Measurements from ENCODE around the gene CADPS. TPM values are rescaled to one million over a fixed set of nuclear protein-coding genes. Genes with fewer than 3 reads are reported as not detected.

The CADPS gene
- total and polyA plus RNA-seq, 9 of the 15 experiments (the other 6 are each of a cell fraction or from before 2014, with no cell fraction given), result not detected

GRCh38 chr3:62669161-62669560 is 206.1 kb downstream of the CADPS start (continued):
- no peak for TF ChIP-seq ZBTB34 (CRISPR knock-in tag; IDR thresholded peaks at IDR 0.05)

- intact Hi-C loops (cut with micrococcal nuclease) (loop anchor here (2.0 kb wide), 1 partner anchor 559 kb away; no protein-coding TSS in a partner anchor), in situ Hi-C loops (cut with MboI) (no loop called here)
- Histone ChIP-seq H3K9me3 (replicated peaks; ENCODE audit: control insufficient read depth, insufficient read depth, low read depth, low read length) (no peaks in the 10 kb centered on the region), H3K27me3 (ENCODE audit: control insufficient read depth in 2 of 2, insufficient read depth in 2 of 2, low read length in 2 of 2) (no peaks in the 10 kb centered on the region), H4K20me1 (replicated peaks; ENCODE audit: control insufficient read depth, insufficient read depth, low read length) (no peaks in the 10 kb centered on the region), H2AFZ (ENCODE audit: low read depth, low read length) (no peak overlapping the region), H3K79me2 (ENCODE audit: control insufficient read depth, insufficient read depth, low read length) (no peaks in the 10 kb centered on the region), H3K4me3 (no peak overlapping the region), H3K4me2 (ENCODE audit: insufficient read depth, low read length) (no peak overlapping the region), H3K9ac (ENCODE audit: insufficient read depth in 1 of 2, low read depth in 2 of 2, low read length in 2 of 2) (no peak overlapping the region), H3K4me1 (replicated peaks in 1 of 2; ENCODE audit: control insufficient read depth in 2 of 2, insufficient read depth in 2 of 2, low read length in 2 of 2) (no peaks in the 10 kb centered on the region), H3K27ac (ENCODE audit: extremely low read depth, low read depth, low read length) (no peak overlapping the region), H3K36me3 (ENCODE audit: control insufficient read depth, insufficient read depth, low read length) (no peaks in the 10 kb centered on the region), H3K9me1 (ENCODE audit: control insufficient read depth, insufficient read depth, low read length) (peaks cover 2% of the 10 kb centered on the region)
- no peak for FAIRE-seq
- peak in 3 of 4 experiments; percentile 2 to 12 (median 10) for DNase-seq (ENCODE audit: extremely low read depth in 1 of 4, low spot score in 3 of 4)
- BruUV-seq (replicated peaks), result no TSS peak
- WGBS (ENCODE audit: insufficient coverage, low coverage, missing lambda C conversion rate), result 0% methylated on average over 4 of the region's 5 CpGs
- 0 out of 6 replicates have a peak, but pooled peaks of 1 of the 3 experiments have one; percentile 20 for TF ChIP-seq CTCF (IDR thresholded peaks at IDR 0.05 in 2 of 3, conservative IDR thresholded peaks at IDR 0.05 in 1 of 3; ENCODE audit: insufficient read depth in 2 of 3, low read depth in 1 of 3, low read length in 3 of 3)
- no peak for TF ChIP-seq PHB2 (IDR thresholded peaks at IDR 0.05; ENCODE audit: low read depth)
- TF ChIP-seq HBP1 (CRISPR knock-in tag; IDR thresholded peaks at IDR 0.05), result no peak
- TF ChIP-seq ILF3 (IDR thresholded peaks at IDR 0.05; ENCODE audit: borderline replicate concordance), result no peak
- no peak for TF ChIP-seq ZNF586 (CRISPR knock-in tag; conservative IDR thresholded peaks at IDR 0.05)
- ChIA-PET POLR2A (interaction anchor here (0.8 kb wide), 1 partner anchor 9 kb away, joined by 4 read pairs; no protein-coding TSS in a partner anchor), CTCF (ENCODE audit: low intra/inter-chr PET ratio) (no interaction called here)
- no peak for ATAC-seq
Measured at GRCh38 chr3:62667714-62668113, 207.5 kb downstream of the CADPS start.

Measured in K562 (cell line).